HepG2 (cell line): ENCODE measurements around the gene CSE1L. TPM values are rescaled to one million over a fixed set of nuclear protein-coding genes. Genes with fewer than 3 reads are reported as not detected.

Source experiments
- ATAC-seq: fragments of 200-7000 bp; cut with Tn5 transposase; 3 replicates; pipeline ENCODE4 v1.9.1; 2020; ENCODE audit warnings: mild to moderate bottlenecking, moderate library complexity
- BruUV-seq: library from RNA; stranded (reverse); fragments of 400-500 nt; replicated peaks from 2 replicates; lab custom pipeline; 2021; lab: Mats Ljungman, UMichigan
- CTCF ChIA-PET: fragments of 300-600 bp; formaldehyde crosslinking; extraction: SDS; loops from one replicate; lab custom pipeline; 2021; ENCODE audit warnings: low total read pairs, inconsistent platforms, low intra/inter-chr PET ratio; lab: Yijun Ruan, JAX
- POLR2A ChIA-PET: fragments of 350-600 bp; sonication (Branson Sonifier 250); formaldehyde crosslinking; loops from one replicate; lab custom pipeline; 2020; ENCODE audit warnings: antibody characterized with exemption, inconsistent platforms; lab: Yijun Ruan, JAX
- DNase-seq: peaks from one replicate; pipeline ENCODE4 v3.0.0-alpha.2; 2015; ENCODE audit warnings: low spot score
- FAIRE-seq: peaks from 3 replicates; lab custom pipeline; 2011; peaks lifted over from hg19 to GRCh38; lab: Jason Lieb, UNC
- H2AFZ ChIP-seq: one replicate; pipeline ENCODE4 v1.6.1; 2011; ENCODE audit warnings: low read length, inconsistent platforms
- H3K27ac ChIP-seq: fragments of 300-600 bp; 3 replicates; pipeline ENCODE4 v1.8.0; 2011; ENCODE audit warnings: mixed run types, mild to moderate bottlenecking, mixed read lengths, low read length, inconsistent platforms; ENCODE audit not compliant: insufficient read depth; ENCODE audit errors: extremely low read length
- H3K27me3 ChIP-seq, 2 experiments: fragments of 200-600 bp in 1 of 2; 2 replicates in 1 of 2; 3 replicates in 1 of 2; pipeline versions ENCODE4 v1.6.0 to v1.8.0; 2011; ENCODE audit warnings: low read length in 2 of 2, mild to moderate bottlenecking in 2 of 2, moderate library complexity in 2 of 2, inconsistent platforms in 1 of 2; ENCODE audit not compliant: insufficient read depth in 2 of 2, control insufficient read depth in 1 of 2
- H3K36me3 ChIP-seq, 2 experiments: fragments of 200-600 bp in 1 of 2; replicated peaks in 1 of 2; 2 replicates in 1 of 2; 3 replicates in 1 of 2; pipeline versions ENCODE4 v1.5.1 to v1.8.0; 2011; ENCODE audit warnings: low read length in 2 of 2, inconsistent platforms in 1 of 2; ENCODE audit not compliant: insufficient read depth in 2 of 2, control insufficient read depth in 1 of 2
- H3K4me1 ChIP-seq: 2 replicates; pipeline ENCODE4 v1.5.1; 2012; ENCODE audit warnings: low read length, inconsistent platforms; ENCODE audit not compliant: insufficient read depth
- H3K4me2 ChIP-seq: 2 replicates; pipeline ENCODE4 v1.6.0; 2011; ENCODE audit warnings: low read depth, low read length, inconsistent platforms
- H3K4me3 ChIP-seq, 3 experiments: fragments of 200-600 bp in 1 of 3; sonication (generic), shearing (Covaris generic) in 1 of 3; replicated peaks in 1 of 3; 2 replicates each; pipeline ENCODE4 v1.5.1; 2011 to 2016; ENCODE audit warnings: low read length in 3 of 3, inconsistent platforms in 2 of 3, low read depth in 2 of 3, mild to moderate bottlenecking in 2 of 3, control low read depth in 1 of 3, mixed read lengths in 1 of 3; ENCODE audit not compliant: insufficient read depth in 1 of 3
- H3K79me2 ChIP-seq: one replicate; pipeline ENCODE4 v1.6.1; 2011; ENCODE audit warnings: low read length, inconsistent platforms; ENCODE audit not compliant: insufficient read depth
- H3K9ac ChIP-seq: 2 replicates; pipeline ENCODE4 v1.6.0; 2011; ENCODE audit warnings: mild to moderate bottlenecking, low read depth, low read length, inconsistent platforms; ENCODE audit not compliant: insufficient read depth
- H3K9me3 ChIP-seq: 2 replicates; pipeline ENCODE4 v1.5.1; 2012; ENCODE audit warnings: mild to moderate bottlenecking, low read length
- H4K20me1 ChIP-seq: 2 replicates; pipeline ENCODE4 v1.6.0; 2011; ENCODE audit warnings: inconsistent platforms, mild to moderate bottlenecking, low read length, moderate library complexity; ENCODE audit not compliant: insufficient read depth
- BATF2 ChIP-seq: sonication (generic); formaldehyde crosslinking; IDR thresholded peaks from 2 replicates; pipeline ENCODE4 v1.8.0; 2022; ENCODE audit warnings: mild to moderate bottlenecking, missing genetic modification reagents, moderate library complexity
- BCL3 ChIP-seq: sonication (generic); formaldehyde crosslinking; IDR thresholded peaks from 2 replicates; pipeline ENCODE4 v1.5.1; 2020; ENCODE audit warnings: mild to moderate bottlenecking, missing genetic modification reagents, moderate library complexity
- CEBPB ChIP-seq: IDR thresholded peaks from 2 replicates; pipeline ENCODE4 v1.6.1; 2011; ENCODE audit warnings: low read depth, low read length, improper control_type of control experiment, borderline replicate concordance
- FOXJ3 ChIP-seq: sonication (generic); formaldehyde crosslinking; IDR thresholded peaks from 2 replicates; pipeline ENCODE4 v1.4.0; 2020; ENCODE audit warnings: missing genetic modification reagents, mild to moderate bottlenecking, borderline replicate concordance
- GABPB1 ChIP-seq: IDR thresholded peaks from 2 replicates; pipeline ENCODE4 v1.6.1; 2016; ENCODE audit warnings: mild to moderate bottlenecking, missing genetic modification reagents, moderate library complexity, missing compliant biosample characterization
- GTF3A ChIP-seq: sonication (generic); formaldehyde crosslinking; conservative IDR thresholded peaks from 2 replicates; pipeline ENCODE4 v1.4.0; 2020; ENCODE audit warnings: mild to moderate bottlenecking, missing genetic modification reagents
- HNF1B ChIP-seq: sonication (generic); formaldehyde crosslinking; IDR thresholded peaks from 2 replicates; pipeline ENCODE4 v1.5.1; 2020; ENCODE audit warnings: mild to moderate bottlenecking, moderate library complexity, missing genetic modification reagents
- IKZF1 ChIP-seq: fragments of 450-650 bp; IDR thresholded peaks from 2 replicates; pipeline ENCODE4 v1.7.1; 2016
- MAFF ChIP-seq: IDR thresholded peaks from 2 replicates; pipeline ENCODE4 v1.6.1; 2011; ENCODE audit warnings: low read depth, low read length, improper control_type of control experiment
- POGK ChIP-seq: sonication (generic); formaldehyde crosslinking; conservative IDR thresholded peaks from 2 replicates; pipeline ENCODE4 v1.8.0; 2022; ENCODE audit warnings: mild to moderate bottlenecking, moderate library complexity, missing genetic modification reagents
- POGZ ChIP-seq: sonication (generic); formaldehyde crosslinking; IDR thresholded peaks from 2 replicates; pipeline ENCODE4 v1.4.0; 2020; ENCODE audit warnings: mild to moderate bottlenecking, missing genetic modification reagents
- REL ChIP-seq: sonication (generic); formaldehyde crosslinking; conservative IDR thresholded peaks from 2 replicates; pipeline ENCODE4 v1.8.0; 2022; ENCODE audit warnings: mild to moderate bottlenecking, missing genetic modification reagents, moderate library complexity
- ZBTB7A ChIP-seq: sonication (generic); formaldehyde crosslinking; IDR thresholded peaks from 2 replicates; pipeline ENCODE4 v1.8.0; 2022; ENCODE audit warnings: mild to moderate bottlenecking, missing genetic modification reagents
- ZNF235 ChIP-seq: sonication (generic); formaldehyde crosslinking; IDR thresholded peaks from 2 replicates; pipeline ENCODE4 v1.8.1; 2023; ENCODE audit warnings: mild to moderate bottlenecking, missing genetic modification reagents, borderline replicate concordance
- ZNF335 ChIP-seq: sonication (generic); formaldehyde crosslinking; IDR thresholded peaks from 2 replicates; pipeline ENCODE4 v1.4.0; 2020; ENCODE audit warnings: missing genetic modification reagents
- ZNF501 ChIP-seq: sonication (generic); formaldehyde crosslinking; IDR thresholded peaks from 2 replicates; pipeline ENCODE4 v1.5.1; 2020; ENCODE audit warnings: mild to moderate bottlenecking, moderate library complexity, missing genetic modification reagents
- ZNF607 ChIP-seq: sonication (generic); formaldehyde crosslinking; IDR thresholded peaks from 2 replicates; pipeline ENCODE4 v1.5.1; 2020; ENCODE audit warnings: missing genetic modification reagents, mild to moderate bottlenecking, borderline replicate concordance
- WGBS: methylation state at CpG from one replicate; pipeline ENCODE4 v1.1.6; 2017; ENCODE audit warnings: low lambda C conversion rate; 5-methylcytosine and 5-hydroxymethylcytosine counted together
- in situ Hi-C: cut with HindIII; loops from 2 replicates; pipeline ENCODE4 v1.10.0; 2017; ENCODE audit warnings: low pct_unique_long_range_greater_than_20kb; ENCODE audit not compliant: extremely low pct_ligation_motif_present
- intact Hi-C: fragments of 100-400 bp; cut with micrococcal nuclease; formaldehyde crosslinking; loops from one replicate; pipeline ENCODE4 v1.10.0; 2022; ENCODE audit not compliant: unreplicated experiment
- polyA plus RNA-seq, 8 experiments: library from polyadenylated mRNA; depleted of rRNA in 3 of 8; stranded (reverse) in 7 of 8; unstranded in 1 of 8; fragments of >200 nt; fragmentation: Illumina TruSeq in 4 of 8; extraction: Trizol in 4 of 8; gene quantifications; 2 replicates each; pipeline versions ENCODE4 v1.2.1 to v1.2.3, GENCODE V29; 2011 to 2016; ENCODE audit warnings: low read depth in 4 of 8, missing spikeins in 1 of 8, mixed read lengths in 1 of 8; ENCODE audit not compliant: insufficient read depth in 1 of 8
- total RNA-seq, 5 experiments: library from RNA; depleted of rRNA; stranded (reverse); fragments of >200 nt; fragmentation: Illumina TruSeq; extraction: Trizol; gene quantifications; 2 replicates each; pipeline ENCODE4 v1.2.3, GENCODE V29; 2016; ENCODE audit warnings: low read depth in 1 of 5

Gene CSE1L
- total and polyA plus RNA-seq, 2 of the 13 experiments (the other 11 are each of a cell fraction or from before 2014, with no cell fraction given) = 56.9 to 258 TPM

- no TSS peak for BruUV-seq
- CTCF ChIA-PET = no interaction called here
- no peaks in the 10 kb centered on the region for H3K9me3 ChIP-seq
- H3K4me3 ChIP-seq = no peak overlapping the region
- no peaks in the 10 kb centered on the region for H3K36me3 ChIP-seq
- ATAC-seq = no peak
- H3K79me2 ChIP-seq = peaks cover 23% of the 10 kb centered on the region
- TF ChIP-seq ZNF607 (CRISPR knock-in tag) (no peak), CEBPB (no peak), BATF2 (CRISPR knock-in tag) (no peak), ZNF335 (CRISPR knock-in tag) (no peak), GABPB1 (CRISPR knock-in tag) (no peak), GTF3A (CRISPR knock-in tag) (no peak), IKZF1 (no peak), ZBTB7A (no peak), ZNF501 (no peak), FOXJ3 (CRISPR knock-in tag) (no peak), ZNF235 (CRISPR knock-in tag) (no peak), HNF1B (CRISPR knock-in tag) (no peak), BCL3 (CRISPR knock-in tag) (no peak), POGZ (CRISPR knock-in tag) (no peak), POGK (CRISPR knock-in tag) (no peak), REL (CRISPR knock-in tag) (no peak), MAFF (no peak)
- H3K4me1 ChIP-seq = peaks cover 18% of the 10 kb centered on the region
- no peak overlapping the region for H3K27ac ChIP-seq
- peaks cover 6% of the 10 kb centered on the region; the same call in 1 of the 2 replicates for H4K20me1 ChIP-seq
- intact Hi-C loops (no loop called here), in situ Hi-C loops (no loop called here)
- FAIRE-seq = no peak
- POLR2A ChIA-PET = no interaction called here
- WGBS = 97% methylated on average over 5 of the region's 5 CpGs
- H3K27me3 ChIP-seq = no peaks in the 10 kb centered on the region; a peak in 2 of 5 replicates
- no peak overlapping the region for H2AFZ ChIP-seq
- no peak overlapping the region for H3K4me2 ChIP-seq
- DNase-seq = no peak
- no peak overlapping the region for H3K9ac ChIP-seq
Observed at GRCh38 chr20:49043000-49043399, 3.1 kb upstream of the CSE1L start.
